Colonic mucosa (tissue), 4 donors: ENCODE results near the gene WASHC2C. TPM values are rescaled to one million over a fixed set of nuclear protein-coding genes. Genes with fewer than 3 reads are reported as not detected.
"Not testable (repeated sequence)": the region's sequence is repeated elsewhere in the genome, so short reads cannot be mapped to it uniquely, and the experiment has no call there.

Source experiments
- DNase-seq: peaks from one replicate; pipeline ENCODE4 v3.0.0-alpha.2; 2020
- H3K27ac ChIP-seq: fragments of 200-600 bp; one replicate; pipeline ENCODE4 v1.8.0; 2021
- H3K27me3 ChIP-seq: fragments of 200-600 bp; one replicate; pipeline ENCODE4 v1.8.0; 2021
- H3K36me3 ChIP-seq: fragments of 200-600 bp; one replicate; pipeline ENCODE4 v1.8.0; 2021
- H3K4me1 ChIP-seq: fragments of 200-600 bp; one replicate; pipeline ENCODE4 v1.8.0; 2021; ENCODE audit warnings: mild to moderate bottlenecking
- H3K4me3 ChIP-seq: fragments of 200-600 bp; one replicate; pipeline ENCODE4 v1.8.0; 2021
- H3K9ac ChIP-seq, 2 donors: one replicate each; pipeline ENCODE4 v1.7.0; 2013; ENCODE audit warnings: control low read depth in 2 of 2, low read depth in 2 of 2, low read length in 2 of 2
- H3K9me3 ChIP-seq: fragments of 200-600 bp; one replicate; pipeline ENCODE4 v1.8.0; 2021
- intact Hi-C: fragments of 100-400 bp; cut with DNase I; formaldehyde crosslinking; loops from one replicate; pipeline ENCODE4 v1.14.1; 2022
- total RNA-seq, 2 donors: library from RNA; stranded (reverse); fragmentation: NEBNext Ultra II Directional in 1 of 2; extraction: Animal tissue kit (Norgen Biotek cat#: 25700) in 1 of 2; gene quantifications; one replicate each; pipeline ENCODE4 v1.2.1, GENCODE V29; 2021
- TF ChIP-seq, protein P1 (sequence below): fragments of 200-600 bp; IDR thresholded peaks from one replicate; pipeline ENCODE4 v1.8.0; 2022; ENCODE audit warnings: antibody characterized with exemption, mild to moderate bottlenecking
- donor health status: healthy.
- donor health status: DM: no; HTN: no; CAD: no.
- donor health status: DM: no; HTN: no; CAD: no.

Gene WASHC2C
- total RNA-seq, 2 donors from 2014 or later, result 41.2 to 68.5 TPM

DNA sequence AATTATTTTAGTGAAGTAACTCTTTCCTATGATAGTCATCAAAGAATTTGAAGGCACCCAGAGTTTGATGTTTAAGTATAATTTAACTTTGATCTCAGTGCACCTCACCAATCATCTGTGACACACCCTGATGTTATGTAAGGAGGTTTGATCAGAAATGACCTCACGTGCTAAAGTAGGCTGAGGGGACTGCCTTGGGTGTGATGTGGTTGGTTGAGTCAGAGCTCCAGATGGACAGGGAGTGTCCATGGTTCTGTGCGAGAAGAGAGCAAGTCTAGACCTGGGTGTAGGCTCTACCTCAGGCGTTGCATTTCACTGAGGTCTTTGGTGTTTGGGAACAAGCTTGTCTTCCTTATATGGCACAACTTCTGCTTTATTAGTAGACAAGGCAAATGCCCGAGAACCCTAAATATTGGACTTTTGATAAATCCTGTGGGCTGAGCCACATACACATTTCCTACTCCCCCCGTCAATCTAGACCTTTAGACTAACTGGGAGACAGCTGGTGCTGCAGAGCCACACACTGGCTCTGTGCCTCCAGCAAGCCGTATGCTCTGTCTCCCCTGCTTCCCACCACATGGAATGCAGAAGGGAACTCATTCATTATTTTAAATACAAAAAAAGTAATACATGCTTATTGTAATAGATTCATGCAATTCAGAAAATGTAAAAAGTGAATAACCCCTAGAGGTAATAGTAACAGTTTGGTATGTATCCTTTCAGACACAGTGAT, 63.8 kb downstream of the WASHC2C start:
- H3K4me3 ChIP-seq, intact Hi-C loops, H3K9ac ChIP-seq, H3K27me3 ChIP-seq, H3K36me3 ChIP-seq, DNase-seq, H3K27ac ChIP-seq, H3K9me3 ChIP-seq, H3K4me1 ChIP-seq: not testable (repeated sequence)

GRCh38 chr10:45794761-45795160, 67.7 kb downstream of the WASHC2C start:
- H3K9me3 ChIP-seq, H3K27ac ChIP-seq, H3K4me1 ChIP-seq: not testable (repeated sequence)

GRCh38 chr10:45803060-45804010, 76.3 kb downstream of the WASHC2C start:
- H3K9ac ChIP-seq, H3K27me3 ChIP-seq, H3K36me3 ChIP-seq, intact Hi-C loops, H3K27ac ChIP-seq, H3K4me1 ChIP-seq, H3K9me3 ChIP-seq, H3K4me3 ChIP-seq, DNase-seq: not testable (repeated sequence)

More at GRCh38 chr10:45794761-45795160, 67.7 kb downstream of the WASHC2C start:
- H3K9ac ChIP-seq, H3K27me3 ChIP-seq, DNase-seq, H3K36me3 ChIP-seq, intact Hi-C loops, H3K4me3 ChIP-seq: not testable (repeated sequence)

GRCh38 chr10:45804996-45805395, 77.9 kb downstream of the WASHC2C start:
- H3K27me3 ChIP-seq, H3K4me1 ChIP-seq, DNase-seq, H3K9me3 ChIP-seq, H3K4me3 ChIP-seq, H3K27ac ChIP-seq, H3K36me3 ChIP-seq, intact Hi-C loops, H3K9ac ChIP-seq: not testable (repeated sequence)

DNA sequence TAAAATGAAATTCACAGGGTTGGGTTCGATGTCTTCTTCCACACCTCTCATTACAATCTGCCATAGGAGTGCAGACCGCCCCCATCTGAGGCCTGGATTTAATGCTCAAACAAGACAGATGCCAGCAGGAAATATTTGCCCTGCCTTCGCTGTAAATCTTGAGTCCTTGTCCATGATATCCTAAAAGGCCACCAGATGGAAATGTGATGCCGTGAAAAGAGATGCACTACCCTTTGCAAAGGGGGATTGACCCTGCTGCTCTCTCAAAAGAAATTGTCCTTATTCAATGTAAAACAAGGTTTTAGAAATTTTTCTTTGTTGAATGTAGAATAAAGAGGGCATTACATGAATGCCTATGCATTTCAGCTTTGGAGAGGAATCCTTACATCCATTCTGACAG, 82.8 kb downstream of the WASHC2C start:
- H3K9me3 ChIP-seq, result no peaks in the 10 kb centered on the region
- H3K4me1 ChIP-seq, result no peaks in the 10 kb centered on the region
- no peaks in the 10 kb centered on the region for H3K36me3 ChIP-seq
- TF ChIP-seq, protein P1, sequence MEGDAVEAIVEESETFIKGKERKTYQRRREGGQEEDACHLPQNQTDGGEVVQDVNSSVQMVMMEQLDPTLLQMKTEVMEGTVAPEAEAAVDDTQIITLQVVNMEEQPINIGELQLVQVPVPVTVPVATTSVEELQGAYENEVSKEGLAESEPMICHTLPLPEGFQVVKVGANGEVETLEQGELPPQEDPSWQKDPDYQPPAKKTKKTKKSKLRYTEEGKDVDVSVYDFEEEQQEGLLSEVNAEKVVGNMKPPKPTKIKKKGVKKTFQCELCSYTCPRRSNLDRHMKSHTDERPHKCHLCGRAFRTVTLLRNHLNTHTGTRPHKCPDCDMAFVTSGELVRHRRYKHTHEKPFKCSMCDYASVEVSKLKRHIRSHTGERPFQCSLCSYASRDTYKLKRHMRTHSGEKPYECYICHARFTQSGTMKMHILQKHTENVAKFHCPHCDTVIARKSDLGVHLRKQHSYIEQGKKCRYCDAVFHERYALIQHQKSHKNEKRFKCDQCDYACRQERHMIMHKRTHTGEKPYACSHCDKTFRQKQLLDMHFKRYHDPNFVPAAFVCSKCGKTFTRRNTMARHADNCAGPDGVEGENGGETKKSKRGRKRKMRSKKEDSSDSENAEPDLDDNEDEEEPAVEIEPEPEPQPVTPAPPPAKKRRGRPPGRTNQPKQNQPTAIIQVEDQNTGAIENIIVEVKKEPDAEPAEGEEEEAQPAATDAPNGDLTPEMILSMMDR, result no peak
- no peaks in the 10 kb centered on the region for H3K27me3 ChIP-seq
- H3K27ac ChIP-seq, result no peak overlapping the region
- intact Hi-C loops, result no loop called here
- H3K9ac ChIP-seq, result no peak overlapping the region
- no peak for DNase-seq
- H3K4me3 ChIP-seq, result no peak overlapping the region

DNA sequence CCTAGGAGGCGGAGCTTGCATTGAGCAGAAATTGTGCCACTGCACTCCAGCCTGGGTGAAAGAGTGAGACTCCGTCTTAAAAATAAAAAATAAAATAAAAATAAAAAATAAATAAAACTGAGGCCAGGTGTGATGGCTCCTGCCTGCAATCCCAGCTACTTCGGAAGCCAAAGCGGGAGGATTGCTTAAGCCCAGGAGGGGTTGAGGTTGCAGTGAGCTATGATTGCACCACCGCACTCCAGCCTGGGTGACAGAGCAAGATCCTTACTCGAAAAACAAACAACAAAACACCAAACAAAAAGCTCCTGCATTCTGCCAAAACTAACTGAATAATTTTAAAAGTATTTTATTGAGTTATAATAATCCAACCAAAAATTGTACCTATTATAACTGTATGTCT, 84.0 kb downstream of the WASHC2C start:
- no peaks in the 10 kb centered on the region for H3K36me3 ChIP-seq
- intact Hi-C loops, result no loop called here
- no peak for DNase-seq

DNA sequence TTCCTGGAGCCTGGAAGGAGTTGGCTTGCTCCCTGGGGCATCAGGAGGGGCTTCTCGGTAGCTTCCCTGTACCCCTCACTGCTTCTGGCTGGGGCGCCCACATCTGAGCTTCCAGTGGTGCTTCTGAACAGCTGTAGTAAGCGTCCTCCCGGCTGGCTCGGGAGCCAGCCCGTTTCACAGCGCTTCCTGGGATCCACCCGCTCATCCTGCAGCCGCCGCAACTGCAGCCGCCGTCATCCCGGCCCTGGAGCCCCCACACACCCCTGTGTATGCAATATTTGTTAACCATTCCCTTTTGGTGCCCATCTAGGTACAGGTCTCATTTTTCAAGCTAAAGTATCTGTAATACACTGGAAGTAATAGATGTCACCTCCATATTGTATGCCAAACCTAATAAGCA, 85.9 kb downstream of the WASHC2C start:
- H3K27me3 ChIP-seq, H3K4me1 ChIP-seq, H3K27ac ChIP-seq, H3K4me3 ChIP-seq, intact Hi-C loops, H3K9ac ChIP-seq, H3K9me3 ChIP-seq, H3K36me3 ChIP-seq, DNase-seq: not testable (repeated sequence)

More for the DNA sequence above, 84.0 kb downstream of the WASHC2C start:
- Histone ChIP-seq H3K9me3 (no peaks in the 10 kb centered on the region), H3K4me1 (no peaks in the 10 kb centered on the region), H3K9ac (no peak overlapping the region), H3K27me3 (no peaks in the 10 kb centered on the region), H3K4me3 (no peak overlapping the region), H3K27ac (no peak overlapping the region)
- TF ChIP-seq, protein P1, result no peak

DNA sequence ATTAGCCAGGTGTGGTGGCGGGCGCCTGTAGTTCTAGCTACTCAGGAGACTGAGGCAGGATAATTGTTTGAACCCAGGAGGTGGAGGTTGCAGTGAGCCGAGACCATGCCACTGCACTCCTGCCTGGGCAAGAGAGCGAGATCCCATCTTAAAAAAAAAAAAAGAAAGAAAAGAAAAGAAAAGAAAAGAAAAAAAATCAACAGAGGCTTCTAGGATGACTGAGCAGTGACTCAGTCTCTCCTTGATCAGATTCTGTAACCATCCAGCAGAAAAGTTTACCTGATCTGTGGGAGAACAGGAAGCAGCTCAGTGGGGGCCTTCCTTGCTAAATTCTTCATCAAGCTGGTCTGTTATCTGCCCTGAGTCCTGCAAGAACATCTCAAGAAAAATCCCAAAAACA, 87.1 kb downstream of the WASHC2C start:
- H3K4me3 ChIP-seq, H3K9me3 ChIP-seq, H3K36me3 ChIP-seq, H3K27ac ChIP-seq, intact Hi-C loops, H3K4me1 ChIP-seq, H3K9ac ChIP-seq, DNase-seq, H3K27me3 ChIP-seq: not testable (repeated sequence)
